GM20431 (cell line): ENCODE data around the gene KDM2A.

Source experiments
- in situ Hi-C: fragments of 300-500 bp; cut with MseI, MboI; formaldehyde crosslinking; loops from one replicate; pipeline ENCODE4 v1.15.0; 2020; ENCODE audit warnings: low sequenced_read_pairs; ENCODE audit not compliant: unreplicated experiment

Gene KDM2A

GRCh38 chr11:67280788-67281551 is 161.9 kb downstream of the KDM2A start:
- in situ Hi-C loops: no loop called here

DNA sequence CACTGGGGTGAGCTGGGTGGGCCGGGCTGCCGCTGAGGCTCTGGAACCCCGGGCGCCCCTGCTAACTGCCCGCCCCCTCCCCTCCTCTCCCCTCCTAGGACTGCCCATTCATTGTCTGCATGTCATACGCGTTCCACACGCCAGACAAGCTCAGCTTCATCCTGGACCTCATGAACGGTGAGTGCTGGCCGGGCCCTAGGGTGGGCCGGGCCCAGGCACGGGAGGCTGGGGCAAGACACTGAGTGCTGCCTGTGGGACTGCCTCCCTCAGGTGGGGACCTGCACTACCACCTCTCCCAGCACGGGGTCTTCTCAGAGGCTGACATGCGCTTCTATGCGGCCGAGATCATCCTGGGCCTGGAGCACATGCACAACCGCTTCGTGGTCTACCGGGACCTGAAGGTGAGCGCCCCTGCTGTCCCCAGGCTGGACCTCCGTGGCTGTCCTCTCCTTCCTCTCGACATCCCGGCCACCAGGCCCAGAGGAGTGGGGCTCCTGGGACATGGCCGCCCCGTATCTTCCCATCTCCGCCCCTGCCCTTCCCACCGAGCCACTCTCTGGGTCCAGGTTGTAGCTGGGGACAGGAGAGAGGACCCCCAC is 162.6 kb downstream of the KDM2A start:
- in situ Hi-C loops: no loop called here

DNA sequence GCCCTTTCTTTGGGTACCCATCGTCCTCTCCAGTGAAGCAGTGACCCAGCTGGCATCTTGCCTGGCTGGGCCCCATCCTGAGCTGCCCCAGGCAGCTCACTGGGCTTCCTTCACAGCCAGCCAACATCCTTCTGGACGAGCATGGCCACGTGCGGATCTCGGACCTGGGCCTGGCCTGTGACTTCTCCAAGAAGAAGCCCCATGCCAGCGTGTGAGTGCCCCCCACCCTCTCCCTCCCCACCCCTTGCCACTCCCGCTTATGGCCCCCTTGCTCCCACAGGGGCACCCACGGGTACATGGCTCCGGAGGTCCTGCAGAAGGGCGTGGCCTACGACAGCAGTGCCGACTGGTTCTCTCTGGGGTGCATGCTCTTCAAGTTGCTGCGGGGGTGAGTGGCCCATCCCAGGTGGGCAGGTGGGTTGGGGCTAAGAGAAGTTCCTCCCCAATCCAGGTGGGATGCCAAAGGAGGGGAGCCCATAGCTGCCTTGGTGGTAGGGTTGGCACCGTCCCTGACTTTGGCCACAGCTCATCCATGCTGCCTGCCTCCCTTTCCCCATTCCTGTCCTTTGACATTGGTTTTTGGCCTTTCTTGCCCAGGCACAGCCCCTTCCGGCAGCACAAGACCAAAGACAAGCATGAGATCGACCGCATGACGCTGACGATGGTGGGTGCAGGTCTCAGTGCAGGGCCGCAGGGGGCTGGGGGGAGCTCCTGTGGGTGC is 163.3 kb downstream of the KDM2A start:
- in situ Hi-C loops: no loop called here

GRCh38 chr11:67282876-67283371 is 163.9 kb downstream of the KDM2A start:
- in situ Hi-C loops: no loop called here

DNA sequence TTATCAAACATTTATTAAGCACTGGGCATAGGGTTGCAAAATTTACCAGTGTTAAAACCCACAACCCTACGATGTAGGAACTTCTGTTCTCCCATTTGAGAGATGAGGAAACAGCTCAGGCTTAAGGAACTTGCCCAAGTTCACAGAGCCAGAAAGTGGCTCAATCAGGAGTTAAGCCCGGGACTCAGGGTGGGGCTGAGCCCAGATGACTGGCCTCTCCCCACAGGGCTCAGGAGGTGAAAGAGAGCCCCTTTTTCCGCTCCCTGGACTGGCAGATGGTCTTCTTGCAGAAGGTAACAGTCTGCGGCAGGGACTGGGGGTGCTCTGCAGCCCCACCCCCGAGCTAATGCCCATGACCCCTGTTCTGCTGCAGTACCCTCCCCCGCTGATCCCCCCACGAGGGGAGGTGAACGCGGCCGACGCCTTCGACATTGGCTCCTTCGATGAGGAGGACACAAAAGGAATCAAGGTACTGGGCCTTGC is 164.5 kb downstream of the KDM2A start:
- in situ Hi-C loops: no loop called here

GRCh38 chr11:67284811-67285540 is 165.9 kb downstream of the KDM2A start:
- in situ Hi-C loops: no loop called here

GRCh38 chr11:67285541-67286498 is 166.8 kb downstream of the KDM2A start:
- in situ Hi-C loops: no loop called here

- in situ Hi-C loops: no loop called here
These were observed 167.7 kb downstream of the KDM2A start for GRCh38 chr11:67286621-67287333.

DNA sequence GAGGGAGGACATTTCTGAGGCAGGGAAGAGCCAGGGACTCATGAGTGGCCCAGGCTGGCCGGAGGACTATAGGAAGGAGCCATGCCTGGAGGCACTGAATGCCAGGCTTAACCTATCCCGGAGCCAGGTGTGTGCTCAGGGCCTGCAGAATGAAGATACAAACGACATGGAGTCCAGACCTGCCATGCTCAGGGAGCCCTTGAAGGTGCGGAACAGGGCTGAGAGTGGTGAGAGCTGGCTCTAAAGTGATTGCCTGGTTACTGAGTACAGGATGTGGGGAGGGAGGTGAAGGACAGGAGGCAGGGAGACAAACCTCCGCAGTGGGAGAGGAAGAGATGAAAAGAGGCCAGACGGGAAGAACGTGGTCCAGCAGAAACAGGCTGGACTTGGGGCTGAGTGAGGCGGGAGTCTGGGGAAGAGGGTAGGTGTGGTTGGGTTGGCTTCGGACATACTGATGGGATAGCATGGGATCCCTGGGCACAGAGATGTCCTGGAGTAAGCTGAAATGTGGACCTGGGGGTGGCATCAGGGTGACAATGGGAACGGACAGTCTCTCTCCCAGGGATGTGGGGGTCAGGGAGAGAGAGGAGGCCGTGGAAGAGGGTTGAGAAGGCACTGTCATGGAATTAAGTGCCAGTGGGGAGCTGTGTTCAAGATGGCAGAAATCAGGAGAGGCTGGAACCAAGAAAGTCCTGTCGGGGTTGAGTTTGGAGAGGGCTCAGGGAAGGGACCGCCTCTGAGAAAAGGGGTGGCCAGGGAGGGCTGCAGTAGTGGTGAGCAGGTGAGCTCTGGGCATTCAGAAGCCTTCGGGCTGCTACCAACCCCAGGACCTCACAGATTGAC is 168.5 kb downstream of the KDM2A start:
- in situ Hi-C loops: no loop called here

- in situ Hi-C loops: no loop called here
These were observed 169.1 kb downstream of the KDM2A start for GRCh38 chr11:67288198-67288451.

GRCh38 chr11:67288452-67289225 is 169.6 kb downstream of the KDM2A start:
- in situ Hi-C loops: no loop called here

DNA sequence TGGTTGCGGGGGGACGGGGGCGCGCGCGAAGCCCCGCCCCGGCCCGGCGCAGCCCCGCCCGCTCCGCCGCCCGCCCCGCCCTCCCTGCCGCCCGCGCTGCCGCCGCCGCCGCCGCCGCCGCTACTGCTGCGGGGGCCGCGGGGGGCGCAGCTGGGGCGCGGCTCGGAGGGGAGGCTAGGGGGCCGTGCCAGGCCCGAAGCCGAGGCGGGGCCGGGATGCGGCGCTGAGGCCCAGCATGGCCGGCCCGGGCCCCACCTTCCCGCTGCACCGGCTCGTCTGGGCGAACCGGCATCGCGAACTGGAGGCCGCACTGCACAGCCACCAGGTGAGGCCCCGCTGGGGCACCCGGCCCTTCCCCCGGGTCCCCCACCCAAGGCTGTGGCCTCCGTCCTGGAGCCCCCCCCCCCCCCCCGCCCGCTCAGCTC is 170.2 kb downstream of the KDM2A start, which contains the start of gene ANKRD13D:
Gene ANKRD13D (plus strand): TSS at position 78 of the 425 bp plus-strand sequence. CDS start 158 bp downstream, at position 236.
- in situ Hi-C loops: no loop called here

DNA sequence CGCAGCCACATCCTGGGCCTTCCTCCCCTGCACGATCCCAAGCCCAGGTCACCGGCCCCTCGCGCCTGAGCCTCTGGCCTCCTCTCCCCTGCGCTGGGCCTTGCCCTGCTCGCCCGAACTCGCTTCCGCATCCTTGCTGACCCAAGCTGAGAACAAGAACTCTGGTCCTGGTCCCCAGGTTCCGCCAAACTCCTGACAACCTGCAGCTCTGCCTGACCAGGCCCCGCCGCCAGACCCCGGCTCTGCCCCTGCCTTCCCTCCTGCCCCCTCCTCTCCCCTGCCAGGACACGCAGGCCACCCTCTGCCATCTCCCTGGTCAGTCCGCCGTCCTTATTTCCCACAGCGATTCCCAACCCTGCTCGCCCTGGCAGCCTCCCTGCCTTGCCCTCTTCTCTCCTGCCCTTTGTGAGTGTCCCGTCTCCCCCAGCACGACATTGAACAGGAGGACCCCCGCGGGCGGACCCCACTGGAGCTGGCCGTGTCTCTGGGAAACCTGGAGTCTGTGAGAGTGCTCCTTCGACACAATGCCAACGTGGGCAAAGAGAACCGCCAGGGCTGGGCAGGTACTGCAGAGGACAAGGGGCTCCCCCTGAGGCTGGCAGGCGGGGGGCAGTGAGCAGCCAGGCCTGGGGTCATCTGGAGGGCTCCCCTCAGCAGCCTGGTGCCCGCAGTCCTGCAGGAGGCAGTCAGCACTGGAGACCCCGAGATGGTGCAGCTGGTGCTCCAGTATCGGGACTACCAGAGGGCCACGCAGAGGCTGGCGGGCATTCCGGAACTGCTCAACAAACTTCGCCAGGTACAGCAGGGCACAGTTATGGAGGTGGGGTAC is 170.8 kb downstream of the KDM2A start:
- in situ Hi-C loops: no loop called here

GRCh38 chr11:67290801-67291200 is 171.7 kb downstream of the KDM2A start:
- in situ Hi-C loops: no loop called here

DNA sequence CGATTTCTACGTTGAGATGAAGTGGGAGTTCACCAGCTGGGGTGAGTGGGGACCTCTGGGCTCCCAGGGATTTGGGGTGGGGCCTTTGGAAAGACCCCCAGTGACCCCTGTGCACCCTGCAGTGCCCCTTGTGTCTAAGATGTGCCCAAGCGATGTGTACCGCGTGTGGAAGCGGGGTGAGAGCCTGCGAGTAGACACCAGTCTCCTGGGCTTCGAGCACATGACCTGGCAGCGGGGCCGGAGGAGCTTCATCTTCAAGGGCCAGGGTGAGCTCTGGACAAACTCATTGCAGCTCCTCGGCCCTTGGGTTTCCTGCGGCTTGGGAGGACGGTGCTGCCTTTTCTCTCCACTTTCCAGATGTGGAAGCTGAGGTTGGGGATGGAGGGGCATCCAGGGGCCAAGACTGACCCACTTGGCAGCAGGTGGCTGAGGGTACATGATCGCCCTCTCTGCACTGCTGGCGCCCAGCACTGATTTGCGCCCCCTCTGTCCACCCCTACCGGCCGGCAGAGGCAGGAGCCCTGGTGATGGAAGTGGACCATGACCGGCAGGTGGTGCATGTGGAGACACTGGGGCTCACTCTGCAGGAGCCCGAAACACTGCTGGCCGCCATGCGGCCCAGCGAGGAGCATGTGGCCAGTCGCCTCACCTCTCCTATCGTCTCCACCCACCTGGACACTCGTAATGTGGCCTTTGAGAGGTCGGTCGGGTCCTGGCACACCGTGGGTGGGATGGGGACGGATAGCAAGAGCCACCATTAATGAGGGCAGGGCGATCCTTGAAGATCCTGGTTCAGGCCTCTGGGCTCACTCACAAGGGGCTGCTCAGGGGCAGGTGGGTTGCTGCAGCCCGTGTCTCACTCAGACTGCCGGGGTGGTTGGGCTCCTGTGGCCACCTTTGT is 172.7 kb downstream of the KDM2A start:
- in situ Hi-C loops: no loop called here
